HG02885 (cell line): Measurements from ENCODE around the gene DNAJB12.
"Not testable (repeated sequence)": the region's sequence is repeated elsewhere in the genome, so short reads cannot be mapped to it uniquely, and the experiment has no call there.

Experiments used
- ATAC-seq: cut with Tn5 transposase; IDR thresholded peaks from one replicate; pipeline ENCODE4 v1.9.1; 2021; ENCODE audit warnings: mild to moderate bottlenecking; ENCODE audit not compliant: unreplicated experiment, poor library complexity

Gene DNAJB12

GRCh38 chr10:72298592-72299519, 55.9 kb downstream of the DNAJB12 start:
- no peak for ATAC-seq

- ATAC-seq, result peak; percentile 82
These were observed 56.7 kb downstream of the DNAJB12 start for GRCh38 chr10:72297805-72298591.

- ATAC-seq, result peak; percentile 56
These were observed 57.4 kb downstream of the DNAJB12 start for GRCh38 chr10:72297281-72297804.

GRCh38 chr10:72296829-72297280, 57.9 kb downstream of the DNAJB12 start:
- ATAC-seq, result not testable (repeated sequence)

GRCh38 chr10:72295330-72295910, 59.3 kb downstream of the DNAJB12 start:
- no peak for ATAC-seq

GRCh38 chr10:72292223-72292691, 62.5 kb downstream of the DNAJB12 start:
- no peak for ATAC-seq

GRCh38 chr10:72291019-72291532, 63.6 kb downstream of the DNAJB12 start:
- no peak for ATAC-seq

- no peak for ATAC-seq
These were observed 68.7 kb downstream of the DNAJB12 start for GRCh38 chr10:72285972-72286521.

GRCh38 chr10:72283131-72283530, 71.6 kb downstream of the DNAJB12 start:
- no peak for ATAC-seq
